Panc1 (cell line): ENCODE data around the gene ZNF775.

Experiments
- POLR2AphosphoS5 ChIP-seq: IDR thresholded peaks from 2 replicates; pipeline ENCODE4 v1.6.1; 2012; ENCODE audit warnings: mild to moderate bottlenecking, low read depth, low read length, moderate library complexity
- SIN3A ChIP-seq: IDR thresholded peaks from 2 replicates; pipeline ENCODE4 v1.6.1; 2012; ENCODE audit warnings: low read depth, mild to moderate bottlenecking, low read length, moderate library complexity, borderline replicate concordance; ENCODE audit not compliant: insufficient read depth
- TCF7L2 ChIP-seq: IDR thresholded peaks from 2 replicates; pipeline ENCODE4 v1.6.1; 2011; ENCODE audit warnings: mild to moderate bottlenecking, low read depth, low read length, inconsistent platforms
- TF ChIP-seq, protein P1 (sequence below): fragments of 450-650 bp; IDR thresholded peaks from 2 replicates; pipeline ENCODE4 v1.5.1; 2017; ENCODE audit warnings: mild to moderate bottlenecking
- TF ChIP-seq, protein P2 (sequence below), 2 experiments: IDR thresholded peaks; 2 replicates each; pipeline ENCODE4 v1.6.1; 2011 to 2012; ENCODE audit warnings: low read depth in 2 of 2, control low read depth in 1 of 2, low read length in 1 of 2, mild to moderate bottlenecking in 1 of 2, moderate library complexity in 1 of 2; ENCODE audit not compliant: insufficient read depth in 1 of 2

DNA sequence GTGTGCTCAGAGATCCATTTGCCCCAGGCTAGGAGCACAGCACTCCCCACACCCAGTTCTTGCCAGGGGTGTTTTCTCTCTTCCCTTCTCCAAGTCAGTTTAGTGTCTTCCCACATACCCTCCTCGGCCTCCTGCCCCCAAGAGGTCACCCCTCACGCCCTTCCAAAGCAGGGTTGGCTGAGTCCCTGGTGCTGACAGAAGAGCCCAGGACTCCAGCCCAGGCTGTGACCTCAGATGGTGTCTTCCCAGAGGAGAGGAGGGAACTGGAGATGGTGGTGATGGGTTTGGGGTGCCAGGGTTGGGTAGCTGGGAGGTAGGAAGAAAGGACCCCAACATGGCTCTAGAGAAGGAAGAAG, 19.8 kb downstream of the ZNF775 start:
- TF ChIP-seq, protein P1, sequence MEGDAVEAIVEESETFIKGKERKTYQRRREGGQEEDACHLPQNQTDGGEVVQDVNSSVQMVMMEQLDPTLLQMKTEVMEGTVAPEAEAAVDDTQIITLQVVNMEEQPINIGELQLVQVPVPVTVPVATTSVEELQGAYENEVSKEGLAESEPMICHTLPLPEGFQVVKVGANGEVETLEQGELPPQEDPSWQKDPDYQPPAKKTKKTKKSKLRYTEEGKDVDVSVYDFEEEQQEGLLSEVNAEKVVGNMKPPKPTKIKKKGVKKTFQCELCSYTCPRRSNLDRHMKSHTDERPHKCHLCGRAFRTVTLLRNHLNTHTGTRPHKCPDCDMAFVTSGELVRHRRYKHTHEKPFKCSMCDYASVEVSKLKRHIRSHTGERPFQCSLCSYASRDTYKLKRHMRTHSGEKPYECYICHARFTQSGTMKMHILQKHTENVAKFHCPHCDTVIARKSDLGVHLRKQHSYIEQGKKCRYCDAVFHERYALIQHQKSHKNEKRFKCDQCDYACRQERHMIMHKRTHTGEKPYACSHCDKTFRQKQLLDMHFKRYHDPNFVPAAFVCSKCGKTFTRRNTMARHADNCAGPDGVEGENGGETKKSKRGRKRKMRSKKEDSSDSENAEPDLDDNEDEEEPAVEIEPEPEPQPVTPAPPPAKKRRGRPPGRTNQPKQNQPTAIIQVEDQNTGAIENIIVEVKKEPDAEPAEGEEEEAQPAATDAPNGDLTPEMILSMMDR, result no peak
- TF ChIP-seq, protein P2, sequence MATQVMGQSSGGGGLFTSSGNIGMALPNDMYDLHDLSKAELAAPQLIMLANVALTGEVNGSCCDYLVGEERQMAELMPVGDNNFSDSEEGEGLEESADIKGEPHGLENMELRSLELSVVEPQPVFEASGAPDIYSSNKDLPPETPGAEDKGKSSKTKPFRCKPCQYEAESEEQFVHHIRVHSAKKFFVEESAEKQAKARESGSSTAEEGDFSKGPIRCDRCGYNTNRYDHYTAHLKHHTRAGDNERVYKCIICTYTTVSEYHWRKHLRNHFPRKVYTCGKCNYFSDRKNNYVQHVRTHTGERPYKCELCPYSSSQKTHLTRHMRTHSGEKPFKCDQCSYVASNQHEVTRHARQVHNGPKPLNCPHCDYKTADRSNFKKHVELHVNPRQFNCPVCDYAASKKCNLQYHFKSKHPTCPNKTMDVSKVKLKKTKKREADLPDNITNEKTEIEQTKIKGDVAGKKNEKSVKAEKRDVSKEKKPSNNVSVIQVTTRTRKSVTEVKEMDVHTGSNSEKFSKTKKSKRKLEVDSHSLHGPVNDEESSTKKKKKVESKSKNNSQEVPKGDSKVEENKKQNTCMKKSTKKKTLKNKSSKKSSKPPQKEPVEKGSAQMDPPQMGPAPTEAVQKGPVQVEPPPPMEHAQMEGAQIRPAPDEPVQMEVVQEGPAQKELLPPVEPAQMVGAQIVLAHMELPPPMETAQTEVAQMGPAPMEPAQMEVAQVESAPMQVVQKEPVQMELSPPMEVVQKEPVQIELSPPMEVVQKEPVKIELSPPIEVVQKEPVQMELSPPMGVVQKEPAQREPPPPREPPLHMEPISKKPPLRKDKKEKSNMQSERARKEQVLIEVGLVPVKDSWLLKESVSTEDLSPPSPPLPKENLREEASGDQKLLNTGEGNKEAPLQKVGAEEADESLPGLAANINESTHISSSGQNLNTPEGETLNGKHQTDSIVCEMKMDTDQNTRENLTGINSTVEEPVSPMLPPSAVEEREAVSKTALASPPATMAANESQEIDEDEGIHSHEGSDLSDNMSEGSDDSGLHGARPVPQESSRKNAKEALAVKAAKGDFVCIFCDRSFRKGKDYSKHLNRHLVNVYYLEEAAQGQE (IDR thresholded peaks at IDR 0.05; ENCODE audit: insufficient read depth in 1 of 2, low read depth in 2 of 2, low read length in 1 of 2), result no peak
- TF ChIP-seq TCF7L2, result no peak
- TF ChIP-seq SIN3A, result no peak
- TF ChIP-seq POLR2AphosphoS5, result no peak
